ENCODE results near the gene KRTAP10-1.
"Not testable (repeated sequence)": the region's sequence is repeated elsewhere in the genome, so short reads cannot be mapped to it uniquely, and the experiment has no call there.

The KRTAP10-1 gene

DNA sequence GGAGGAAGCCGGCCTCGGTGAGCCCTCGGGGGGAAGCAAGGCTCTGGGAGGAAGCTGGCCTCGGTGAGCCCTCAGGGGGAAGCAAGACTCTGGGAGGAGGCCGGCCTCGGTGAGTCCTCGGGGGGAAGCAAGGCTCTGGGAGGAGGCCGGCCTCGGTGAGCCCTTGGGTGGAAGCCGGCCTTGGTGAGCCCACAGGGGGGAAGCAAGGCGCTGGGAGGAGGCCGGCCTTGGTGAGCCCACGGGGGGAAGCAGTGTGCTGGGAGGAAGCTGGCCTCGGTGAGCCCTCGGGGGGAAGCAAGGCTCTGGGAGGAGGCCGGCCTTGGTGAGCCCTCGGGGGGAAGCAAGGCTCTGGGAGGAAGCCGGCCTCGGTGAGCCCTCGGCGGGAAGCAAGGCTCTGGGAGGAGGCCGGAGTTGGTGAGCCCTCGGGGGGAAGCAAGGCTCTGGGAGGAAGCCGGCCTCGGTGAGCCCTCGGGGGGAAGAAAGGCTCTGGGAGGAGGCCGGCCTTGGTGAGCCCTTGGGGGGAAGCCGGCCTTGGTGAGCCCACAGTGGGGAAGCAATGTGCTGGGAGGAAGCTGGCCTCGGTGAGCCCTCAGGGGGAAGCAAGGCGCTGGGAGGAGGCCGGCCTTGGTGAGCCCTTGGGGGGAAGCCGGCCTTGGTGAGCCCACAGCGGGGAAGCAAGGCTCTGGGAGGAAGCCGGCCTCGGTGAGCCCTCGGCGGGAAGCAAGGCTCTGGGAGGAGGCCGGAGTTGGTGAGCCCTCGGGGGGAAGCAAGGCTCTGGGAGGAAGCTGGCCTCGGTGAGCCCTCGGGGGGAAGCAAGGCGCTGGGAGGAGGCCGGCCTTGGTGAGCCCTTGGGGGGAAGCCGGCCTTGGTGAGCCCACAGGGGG is 36.7 kb downstream of the KRTAP10-1 start:
- not testable (repeated sequence) for DNase-seq (ENCODE audit: low spot score)

DNA sequence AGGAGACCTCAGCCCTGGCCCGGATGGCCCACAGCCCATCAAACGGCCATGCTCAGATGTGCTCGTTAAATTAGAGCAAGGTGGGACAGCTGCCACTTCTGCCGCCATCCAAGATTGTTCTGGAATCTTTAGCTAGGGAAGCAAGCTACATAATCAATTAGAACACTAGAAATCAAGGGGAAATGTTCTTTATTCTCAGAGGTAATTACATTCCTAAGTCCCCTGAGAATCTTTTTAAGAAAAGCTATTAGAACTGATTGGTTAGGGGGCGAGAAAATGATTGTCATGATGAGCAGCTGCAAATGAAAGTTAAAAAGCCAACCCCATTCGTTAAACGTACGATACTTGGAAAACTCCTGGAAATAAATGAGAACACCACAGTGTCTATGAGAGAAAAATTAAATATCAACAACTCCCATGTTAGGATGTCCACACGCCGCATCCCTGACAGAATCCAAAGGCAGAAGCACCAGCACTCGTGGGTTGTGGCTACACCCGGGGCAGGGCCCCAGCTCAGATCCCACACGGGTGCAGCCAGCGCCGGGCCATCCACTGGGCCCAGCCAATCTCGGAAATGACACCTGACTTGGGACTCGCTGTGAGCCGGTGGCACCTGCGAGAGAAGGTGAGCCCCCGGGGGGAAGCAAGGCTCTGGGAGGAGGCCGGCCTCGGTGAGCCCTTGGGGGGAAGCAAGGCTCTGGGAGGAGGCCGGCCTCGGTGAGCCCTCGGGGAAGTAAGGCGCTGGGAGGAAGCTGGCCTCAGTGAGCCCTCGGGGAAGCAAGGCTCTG is 37.6 kb downstream of the KRTAP10-1 start:
- no peak for DNase-seq (ENCODE audit: low spot score)

DNA sequence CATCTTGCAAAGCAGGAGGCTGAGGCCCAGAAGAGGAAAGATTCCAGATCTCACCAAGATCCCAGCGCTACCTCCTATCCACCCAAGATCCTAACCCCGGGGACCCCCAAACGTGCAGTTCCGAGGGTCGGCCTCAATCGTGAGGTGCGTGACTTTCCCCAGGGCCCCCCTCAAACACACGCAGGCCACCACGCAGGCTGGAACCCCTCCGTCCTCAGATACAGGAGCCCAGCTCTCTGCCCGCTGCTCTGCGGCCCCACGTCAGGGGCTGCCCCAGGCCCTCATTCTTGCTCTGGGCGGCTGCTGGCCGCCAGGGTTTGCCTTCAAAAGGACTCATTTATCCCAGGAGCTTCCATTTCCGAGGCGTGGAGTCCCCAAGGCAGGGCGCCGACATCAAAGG is 39.9 kb downstream of the KRTAP10-1 start:
- DNase-seq (ENCODE audit: low spot score), result no peak

DNA sequence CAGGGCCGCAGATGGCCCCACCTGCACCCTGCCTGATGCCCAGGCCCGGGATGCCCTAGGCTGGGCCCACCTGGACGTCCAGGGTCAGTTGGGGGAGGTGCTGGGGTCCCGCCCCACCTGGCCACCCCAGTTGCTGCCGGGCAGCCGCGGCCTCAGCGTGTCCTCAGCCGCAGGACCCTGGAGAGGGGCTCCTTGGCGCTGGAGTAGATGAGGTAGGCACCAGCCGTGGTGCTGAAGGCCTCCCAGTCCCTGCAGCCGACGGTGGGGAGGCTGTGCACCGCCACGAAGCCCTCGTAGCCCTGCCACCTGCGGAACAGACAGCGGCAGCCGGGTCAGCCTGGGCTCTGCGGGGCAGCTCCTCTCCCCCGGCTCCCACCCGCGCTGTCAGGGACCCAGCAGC is 40.4 kb downstream of the KRTAP10-1 start:
- DNase-seq (ENCODE audit: low spot score), result no peak

DNA sequence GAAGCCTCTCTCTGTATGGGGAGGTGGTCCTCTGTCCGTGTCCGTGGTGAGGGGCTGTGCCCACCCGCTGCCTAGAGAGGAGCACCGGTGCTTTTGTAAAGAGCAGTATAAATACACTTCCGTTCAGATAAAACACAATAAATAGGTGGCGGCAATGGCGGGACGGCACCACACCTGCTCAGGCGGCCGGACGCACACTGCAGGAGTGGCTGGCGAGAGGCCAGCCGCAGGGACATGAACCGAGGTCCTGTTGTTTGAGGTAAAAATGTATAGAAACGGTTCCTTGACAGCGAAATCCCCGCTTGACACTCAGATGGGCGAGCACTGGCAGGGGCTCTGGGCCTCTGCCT is 40.8 kb downstream of the KRTAP10-1 start:
- no peak for DNase-seq (ENCODE audit: low spot score)

DNA sequence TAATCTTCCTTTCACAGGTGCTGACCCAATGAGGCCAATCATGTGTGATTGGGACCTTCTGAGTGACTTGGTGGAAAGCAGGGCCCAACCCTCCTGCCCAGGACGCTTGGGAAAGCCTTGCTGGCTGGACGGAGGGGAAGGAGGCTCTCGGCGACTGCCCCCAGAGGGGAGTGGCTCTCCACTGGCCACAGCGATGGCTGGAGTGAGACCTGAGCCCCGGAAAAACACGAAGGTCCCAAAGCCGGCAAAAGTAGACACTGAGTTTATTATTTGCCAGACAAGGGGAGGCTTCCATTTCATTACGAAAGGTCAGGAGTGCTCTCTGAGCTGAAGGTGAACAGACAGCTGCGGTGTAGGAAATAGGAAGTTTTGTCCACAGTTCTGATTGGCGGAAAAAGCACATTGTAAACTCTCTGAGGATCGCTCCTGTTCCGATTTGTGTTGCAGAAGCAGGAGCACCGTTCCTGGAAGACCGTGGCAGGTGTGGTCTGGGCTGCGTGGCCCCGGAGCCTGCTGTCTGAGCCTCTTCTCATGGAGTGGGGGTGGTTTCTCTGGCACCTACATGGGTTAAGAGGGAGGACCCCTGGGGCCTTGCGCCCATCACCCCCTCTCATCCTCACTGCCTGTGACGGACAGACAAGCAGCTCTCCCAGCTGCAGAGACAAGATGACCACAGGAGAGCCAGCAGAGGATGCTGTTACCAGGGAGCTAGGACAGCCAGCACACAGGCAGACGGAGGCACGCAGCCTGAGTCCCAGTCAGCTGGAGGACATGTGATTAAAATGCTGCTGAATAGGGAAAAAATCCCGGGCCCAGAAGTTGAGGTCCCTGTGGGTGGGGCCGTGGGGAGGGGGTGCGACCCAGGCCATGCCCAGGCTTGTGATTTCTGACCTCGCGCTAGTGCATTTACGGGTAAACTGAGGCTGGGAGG is 41.5 kb downstream of the KRTAP10-1 start:
- no peak for DNase-seq (ENCODE audit: low spot score)

DNA sequence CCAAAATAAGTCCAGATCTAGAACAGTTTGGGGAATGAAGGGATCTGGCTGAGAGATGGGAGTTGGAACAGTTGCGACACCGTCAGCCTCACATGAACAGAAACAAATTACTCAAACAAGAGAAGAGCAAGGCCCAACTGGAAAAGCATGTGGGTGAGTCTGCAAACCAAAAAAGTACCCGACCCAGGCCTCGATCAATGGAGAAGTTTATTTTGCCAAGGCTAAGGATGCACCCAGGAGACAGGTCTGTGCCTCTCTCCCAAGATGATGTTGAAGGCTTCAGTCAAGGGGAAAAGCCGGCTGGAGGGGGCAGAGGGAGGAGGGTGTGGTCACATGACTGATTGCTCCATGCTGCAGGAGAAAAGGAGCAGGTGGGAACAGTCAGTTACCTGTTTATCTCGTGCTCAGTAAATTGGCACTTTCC is 42.3 kb downstream of the KRTAP10-1 start:
- peak; percentile 50 for DNase-seq (ENCODE audit: low spot score)

DNA sequence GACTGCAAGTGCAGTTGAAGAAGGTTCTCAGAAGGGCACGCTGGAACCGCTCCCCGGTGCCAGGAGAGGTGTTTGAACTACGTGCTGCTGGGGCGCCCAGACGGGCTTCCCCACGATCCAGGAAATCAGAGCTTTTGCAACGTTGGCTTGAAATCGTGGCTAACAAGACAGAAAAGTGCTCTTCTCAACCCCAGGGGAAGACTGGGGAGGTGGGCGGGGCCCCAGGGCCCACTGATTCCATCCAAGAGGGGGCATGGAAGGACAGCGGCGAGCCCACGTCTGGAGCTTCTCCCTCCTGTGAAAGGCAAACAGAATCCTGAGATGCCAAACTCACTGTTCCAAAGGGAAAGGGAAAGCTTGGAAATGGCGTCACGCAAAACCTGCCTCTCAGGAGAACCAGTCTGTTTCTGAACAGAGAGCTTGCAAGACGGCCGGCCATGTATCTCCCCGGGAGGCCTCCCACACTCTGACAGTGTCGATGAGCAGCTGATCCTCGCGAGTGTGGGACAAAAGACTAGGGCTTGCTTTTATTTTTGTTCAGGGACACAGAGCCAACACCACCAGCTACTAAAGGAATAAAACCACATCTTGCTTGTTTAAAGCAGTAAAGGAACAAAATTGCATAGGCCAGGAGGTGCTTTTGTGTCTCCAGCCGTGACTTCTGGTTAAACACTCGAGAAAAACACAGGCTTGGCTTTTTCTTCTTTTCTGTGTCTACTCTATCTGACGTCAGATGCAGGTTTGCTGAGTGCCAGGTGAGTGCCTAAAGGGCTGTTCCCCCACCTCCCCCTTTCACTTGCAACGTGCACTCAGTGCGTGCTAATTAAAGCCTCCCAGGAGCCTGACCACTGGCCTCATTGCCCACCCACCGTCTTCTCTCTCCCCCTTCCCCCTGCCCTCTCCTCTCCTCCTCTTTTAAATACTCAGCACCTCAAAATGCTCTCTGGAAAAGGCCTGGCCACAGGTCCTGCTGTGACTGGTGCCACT is 43.1 kb downstream of the KRTAP10-1 start:
- DNase-seq (ENCODE audit: low spot score), result peak; percentile 21

DNA sequence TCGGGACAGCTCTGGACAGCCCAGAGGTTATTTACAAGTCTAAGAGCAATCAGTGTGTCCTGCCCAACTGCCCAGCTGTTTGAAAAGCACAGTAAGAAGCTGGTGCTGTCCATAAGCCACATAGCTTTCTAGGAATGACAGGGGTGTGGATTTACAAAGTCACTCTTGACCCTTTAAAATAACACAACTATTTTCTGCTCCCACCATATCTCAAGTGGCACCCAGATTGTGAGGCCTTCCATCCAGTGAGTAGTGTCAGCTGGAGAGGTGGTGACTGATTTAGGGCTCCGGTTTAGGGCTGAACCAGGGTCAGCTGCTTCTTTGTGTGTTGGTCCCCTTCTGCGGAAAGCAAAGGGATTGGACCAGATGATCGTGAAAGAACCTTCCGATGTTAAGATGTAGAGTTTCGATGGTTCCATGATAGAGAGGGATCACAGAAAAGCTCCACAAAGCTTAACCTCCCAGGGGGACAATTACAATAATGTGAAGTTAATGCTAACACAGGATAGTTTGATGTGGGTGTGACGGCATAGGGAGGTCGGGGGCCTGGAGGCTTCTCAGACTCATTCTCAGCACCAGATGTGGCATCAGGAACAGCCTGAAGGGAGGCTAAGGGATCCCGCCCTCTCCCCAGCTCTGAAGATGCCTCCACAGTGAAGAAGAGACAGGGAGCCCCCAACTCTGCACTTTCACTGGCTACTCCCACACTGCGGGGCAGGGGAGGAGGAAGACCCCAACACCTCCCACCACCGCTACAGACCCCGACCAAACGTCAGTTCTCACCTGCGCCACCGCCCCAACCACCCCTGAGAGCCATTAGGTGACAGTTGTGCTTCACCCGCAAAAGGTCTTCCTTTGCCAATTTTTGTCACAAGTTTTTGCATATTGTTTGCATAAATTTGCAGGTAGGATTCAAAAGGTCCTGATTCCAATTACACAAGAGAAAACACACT is 44.1 kb downstream of the KRTAP10-1 start:
- no peak for DNase-seq (ENCODE audit: low spot score)

DNA sequence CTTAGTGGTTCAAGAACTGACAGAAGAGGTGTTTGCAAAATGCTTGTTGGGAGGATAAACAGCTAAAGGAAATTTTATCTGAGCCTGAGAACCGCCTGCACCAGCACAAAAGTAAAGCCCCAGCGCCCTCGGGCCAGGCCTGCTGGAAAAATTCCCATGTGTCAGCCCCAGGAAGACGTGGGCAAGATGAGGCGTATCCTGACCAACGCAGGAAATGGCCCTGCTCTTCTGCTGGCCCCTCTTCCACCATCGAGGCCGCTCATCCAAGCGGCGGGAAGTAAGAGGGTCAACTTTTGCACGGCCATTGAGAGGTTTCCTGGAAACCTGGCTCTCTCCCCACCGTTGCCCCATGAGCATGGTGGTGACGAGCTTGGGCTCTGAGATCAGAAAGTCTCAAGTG is 45.0 kb downstream of the KRTAP10-1 start:
- DNase-seq (ENCODE audit: low spot score), result no peak

DNA sequence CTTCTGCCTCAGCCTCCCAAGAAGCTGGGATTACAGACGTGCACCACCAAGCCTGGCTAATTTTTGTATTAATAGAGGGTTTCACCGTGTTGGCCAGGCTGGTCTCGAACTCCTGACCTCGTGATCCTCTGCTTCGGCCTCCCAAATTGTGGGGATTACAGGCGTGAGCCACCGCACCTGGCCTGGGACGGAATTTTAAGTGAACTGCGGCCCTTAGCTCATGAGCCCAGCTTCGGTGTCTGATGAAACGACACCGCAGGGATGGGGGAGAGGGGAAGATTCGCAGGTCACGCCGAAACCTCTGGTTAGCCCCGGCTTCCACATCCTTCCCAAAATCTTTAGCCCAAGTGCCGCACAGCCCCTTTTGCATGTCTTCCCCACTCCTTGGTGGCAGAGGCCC is 45.6 kb downstream of the KRTAP10-1 start:
- DNase-seq (ENCODE audit: low spot score), result no peak

DNA sequence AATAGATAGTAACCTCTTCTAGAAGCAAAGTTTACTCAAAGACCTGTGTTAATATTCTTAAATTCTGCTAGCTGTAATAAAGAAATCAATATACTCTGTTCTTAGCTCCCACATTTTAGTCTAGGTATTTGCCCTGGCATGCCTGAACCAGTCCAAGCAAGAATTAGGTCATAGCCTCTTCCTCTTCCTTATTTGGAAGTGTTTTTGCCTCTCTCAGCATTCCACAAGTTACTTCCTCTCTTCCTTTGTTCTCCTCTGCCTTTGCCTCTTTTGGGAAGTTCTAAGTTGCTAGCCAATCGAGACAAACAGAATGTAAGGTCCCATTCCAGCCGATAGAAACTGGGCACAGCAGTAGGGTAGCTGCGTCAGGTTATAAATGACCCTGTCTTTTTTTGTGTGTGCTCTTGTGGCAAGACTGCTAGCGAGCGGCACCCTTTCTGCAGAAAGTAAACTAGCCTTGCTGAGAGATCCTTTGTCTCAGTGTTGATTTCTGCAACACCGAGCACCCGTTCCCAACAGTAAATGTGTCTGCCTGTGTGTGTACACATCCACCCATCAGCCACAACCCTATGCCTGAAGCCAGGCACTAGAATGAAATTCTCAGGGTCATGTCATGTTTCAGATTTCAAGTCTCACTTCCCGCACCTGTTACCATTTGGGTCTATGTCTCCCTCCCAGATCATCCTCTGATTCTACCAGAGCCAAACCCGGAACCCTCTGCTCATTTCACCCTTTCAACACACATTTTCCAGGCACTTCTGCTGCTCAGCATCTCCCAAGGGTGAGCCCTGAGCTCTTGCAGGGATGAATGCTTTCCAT is 47.2 kb downstream of the KRTAP10-1 start:
- no peak for DNase-seq (ENCODE audit: low spot score)

DNA sequence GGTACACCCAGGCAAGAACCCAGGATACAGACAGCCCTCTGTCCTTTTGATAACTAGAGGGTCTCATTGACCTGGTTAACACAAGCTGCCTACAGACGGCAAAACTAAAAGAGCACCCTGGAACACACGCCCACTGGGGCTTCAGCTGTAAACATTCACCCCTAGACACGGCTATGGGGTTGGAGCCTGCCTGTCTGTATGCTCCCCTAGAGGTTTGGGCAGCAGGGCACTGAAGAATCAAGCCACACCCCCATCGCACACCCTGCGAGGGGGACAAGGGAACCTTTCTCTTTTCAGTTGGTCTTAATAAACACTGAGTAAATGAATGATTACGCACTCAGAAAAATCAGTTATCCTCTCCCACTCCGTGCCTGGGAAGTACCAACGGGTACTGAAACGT is 49.2 kb downstream of the KRTAP10-1 start:
- DNase-seq (ENCODE audit: low spot score), result no peak

DNA sequence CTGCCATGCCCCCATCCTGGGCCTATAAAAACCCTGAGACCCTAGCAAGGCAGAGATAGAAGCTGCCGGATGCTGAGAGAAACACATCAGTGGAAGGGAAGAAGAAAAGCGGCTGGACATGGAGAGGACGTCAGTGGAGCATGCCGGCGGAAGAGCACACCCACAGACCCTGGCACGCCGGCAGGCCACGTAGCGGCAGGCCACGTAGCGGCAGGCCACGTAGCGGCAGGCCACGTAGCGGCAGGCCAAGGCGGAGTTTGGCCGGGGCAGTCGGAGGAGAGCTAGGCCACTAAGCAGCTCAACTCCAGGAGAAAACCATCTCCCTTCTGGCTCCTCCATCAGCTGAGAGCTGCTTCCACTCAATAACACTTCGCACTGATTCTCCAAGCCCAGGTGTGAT is 49.6 kb downstream of the KRTAP10-1 start:
- DNase-seq (ENCODE audit: low spot score), result no peak

DNA sequence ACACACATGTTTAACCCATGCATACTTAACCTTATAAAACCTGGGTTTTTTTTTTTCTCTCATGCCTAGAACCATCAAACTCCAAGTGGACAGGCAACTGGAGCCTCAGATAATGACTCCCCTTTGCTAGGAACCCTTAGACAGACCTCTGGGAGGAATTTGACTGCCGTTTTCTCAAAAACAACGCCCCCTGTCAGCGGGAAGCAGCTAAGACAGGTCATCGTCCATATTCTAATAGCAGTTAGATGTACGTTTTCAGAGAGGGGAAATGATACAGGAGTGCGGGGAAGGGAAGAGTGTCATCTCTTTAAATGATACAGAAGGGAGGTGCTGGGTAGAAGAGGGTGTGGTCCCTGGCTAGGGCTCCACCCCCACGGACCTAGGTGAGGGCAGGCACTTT is 50.0 kb downstream of the KRTAP10-1 start:
- no peak for DNase-seq (ENCODE audit: low spot score)

Data from Ammon's horn (tissue), 1 donor.